Stimulated activated CD8-positive, alpha-beta memory T cell treated with anti-CD3 and anti-CD28 coated beads, Interleukin-15, amount 100 ng/mL, for 1 hour (primary cell): ENCODE results near the gene DLK1.

Experiments
- DNase-seq: peaks from one replicate; pipeline ENCODE4 v3.0.0-alpha.2; 2020; ENCODE audit warnings: low read depth

Gene DLK1

DNA sequence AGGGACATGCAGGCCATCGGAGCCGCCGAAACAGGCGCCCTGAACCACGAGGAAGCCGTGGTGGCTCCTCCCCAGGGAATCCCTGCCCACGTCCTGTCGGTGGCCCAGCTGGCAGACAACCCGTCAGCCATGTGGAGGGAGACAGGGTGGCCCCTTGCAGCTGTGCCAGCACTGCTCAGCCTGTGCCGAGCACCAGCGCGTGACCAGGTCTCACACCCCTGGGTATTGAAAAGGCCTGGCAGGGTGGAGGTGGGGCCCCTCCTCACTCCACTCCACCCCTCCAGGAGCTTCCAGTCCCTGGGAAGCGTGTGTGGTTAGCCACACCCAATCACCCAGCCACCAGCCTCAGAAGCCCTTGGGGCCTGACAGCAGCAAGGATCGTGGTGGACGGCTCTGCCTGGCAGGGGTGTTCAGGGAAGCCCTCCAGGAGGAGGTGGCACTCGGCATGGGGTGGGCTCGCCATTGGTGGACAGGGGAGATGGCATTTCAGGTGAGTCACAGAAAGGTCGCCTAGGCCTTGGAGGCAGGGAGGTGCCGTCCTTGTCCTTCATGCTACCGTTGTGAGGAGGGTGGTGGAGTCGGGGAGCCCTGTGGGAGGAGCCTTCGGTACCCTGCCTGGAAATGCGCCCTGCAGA lies 12.3 kb upstream of the DLK1 start:
- no peak for DNase-seq

DNA sequence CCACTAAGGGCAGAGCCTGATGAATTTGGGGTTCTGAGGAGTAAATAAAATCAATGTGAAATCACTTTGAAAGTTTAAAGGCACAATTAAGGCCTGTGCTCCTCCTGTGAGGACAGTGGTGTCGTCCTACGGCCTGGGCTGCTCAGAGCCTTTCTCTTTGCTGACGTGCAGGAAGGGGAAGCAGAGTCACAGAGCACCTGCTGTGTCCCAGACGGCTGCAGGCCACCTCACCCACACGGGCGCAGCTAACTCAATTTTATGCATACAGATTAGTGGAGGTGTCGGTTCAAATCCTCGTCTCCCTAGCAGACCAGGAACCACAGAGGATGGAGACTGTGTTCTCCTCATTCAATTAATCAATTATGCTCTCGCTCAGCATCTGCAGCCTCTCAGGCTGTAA lies 11.4 kb upstream of the DLK1 start:
- no peak for DNase-seq

DNA sequence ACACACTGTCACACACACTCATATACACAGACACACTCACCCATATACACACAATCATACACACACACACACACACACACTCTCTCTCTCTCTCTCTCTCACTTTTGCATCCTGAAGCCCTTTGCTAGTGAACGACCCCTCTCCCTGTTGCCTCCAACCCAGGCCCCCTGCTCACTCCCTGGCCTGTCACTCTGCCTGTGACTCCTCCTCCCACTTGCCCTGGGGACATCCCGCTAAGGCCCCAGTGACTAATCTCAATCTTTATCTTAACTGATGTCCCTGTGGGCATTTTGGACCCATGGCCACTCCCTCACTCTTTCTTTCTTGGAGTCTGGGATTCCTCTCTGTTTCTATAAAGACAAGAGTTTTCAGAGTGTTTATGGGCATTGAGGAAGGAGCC lies 10.9 kb upstream of the DLK1 start:
- DNase-seq: no peak

DNA sequence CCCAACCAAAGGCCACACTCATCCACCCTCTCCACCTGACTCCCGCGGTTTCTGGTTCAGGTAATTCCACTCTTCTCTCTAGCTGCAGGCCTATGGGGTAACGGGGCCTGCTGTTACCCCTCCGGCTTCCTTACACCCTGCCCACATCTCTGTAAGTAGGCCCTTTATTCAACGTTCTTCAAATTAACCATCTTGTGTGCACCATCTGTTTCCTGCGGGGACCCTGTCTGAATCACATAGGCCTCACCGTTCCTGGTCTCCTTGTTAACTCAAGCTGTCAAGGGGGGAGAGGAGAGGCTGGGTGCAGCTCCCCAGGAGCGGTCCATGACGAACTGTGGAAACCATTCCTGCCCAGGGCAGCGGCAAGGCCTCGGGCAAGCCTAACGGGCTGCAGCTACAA lies 9.3 kb upstream of the DLK1 start:
- no peak for DNase-seq

GRCh38 chr14:100719976-100720520 lies 6.6 kb upstream of the DLK1 start:
- DNase-seq: no peak

- DNase-seq: no peak
These were observed 5.1 kb upstream of the DLK1 start for GRCh38 chr14:100721568-100721967.

- DNase-seq: no peak
These were observed 4.3 kb upstream of the DLK1 start for GRCh38 chr14:100722367-100722766.

GRCh38 chr14:100723135-100723829 lies 3.4 kb upstream of the DLK1 start:
- DNase-seq: no peak

- no peak for DNase-seq
These were observed 2.8 kb upstream of the DLK1 start for GRCh38 chr14:100723830-100724437.

DNA sequence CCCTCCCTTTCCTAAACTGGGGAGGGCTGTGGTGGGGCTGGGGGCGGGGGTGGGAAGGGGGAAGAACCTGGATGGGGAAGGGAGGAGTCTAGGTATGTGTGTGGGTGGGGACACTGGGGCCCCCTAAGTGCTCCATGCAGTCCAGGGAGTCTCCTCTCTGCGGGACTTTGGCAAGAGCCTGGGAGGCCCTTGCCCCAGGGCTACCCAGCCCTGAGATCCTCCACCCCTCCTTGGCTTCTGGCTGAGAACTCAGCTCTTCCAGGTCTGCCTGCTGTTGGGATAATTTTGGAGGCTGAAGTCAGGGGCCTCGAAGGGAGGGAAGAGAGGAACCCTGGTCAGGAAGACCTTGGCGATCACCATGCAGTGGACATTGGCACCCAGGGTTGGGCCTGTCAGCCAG lies 2.2 kb upstream of the DLK1 start:
- no peak for DNase-seq

- DNase-seq: no peak
These were observed 905 bp upstream of the DLK1 start for GRCh38 chr14:100725587-100726387.

- DNase-seq: no peak
These were observed 587 bp downstream of the DLK1 start for GRCh38 chr14:100727086-100727872.

DNA sequence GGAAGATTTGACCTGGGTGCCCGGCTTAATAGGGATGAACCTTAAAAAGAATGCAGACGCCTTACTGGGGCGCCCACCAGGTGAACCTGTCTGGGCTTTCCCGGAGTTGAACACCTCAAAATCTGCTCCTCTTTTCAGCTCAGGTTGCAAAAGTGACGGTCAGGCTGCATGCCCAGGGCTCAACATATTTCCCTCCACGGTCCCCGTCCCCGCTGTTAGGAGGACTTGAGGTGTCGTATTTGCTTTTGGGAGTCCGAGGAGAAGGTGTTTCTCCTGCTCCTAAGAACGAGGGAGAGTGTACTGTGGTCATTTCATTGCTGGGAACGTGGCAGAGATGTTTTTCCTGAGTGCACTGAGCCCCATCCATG lies 1.2 kb downstream of the DLK1 start:
- no peak for DNase-seq

GRCh38 chr14:100728962-100729361 lies 2.3 kb downstream of the DLK1 start:
- DNase-seq: no peak

GRCh38 chr14:100729982-100730381 lies 3.3 kb downstream of the DLK1 start:
- DNase-seq: no peak

DNA sequence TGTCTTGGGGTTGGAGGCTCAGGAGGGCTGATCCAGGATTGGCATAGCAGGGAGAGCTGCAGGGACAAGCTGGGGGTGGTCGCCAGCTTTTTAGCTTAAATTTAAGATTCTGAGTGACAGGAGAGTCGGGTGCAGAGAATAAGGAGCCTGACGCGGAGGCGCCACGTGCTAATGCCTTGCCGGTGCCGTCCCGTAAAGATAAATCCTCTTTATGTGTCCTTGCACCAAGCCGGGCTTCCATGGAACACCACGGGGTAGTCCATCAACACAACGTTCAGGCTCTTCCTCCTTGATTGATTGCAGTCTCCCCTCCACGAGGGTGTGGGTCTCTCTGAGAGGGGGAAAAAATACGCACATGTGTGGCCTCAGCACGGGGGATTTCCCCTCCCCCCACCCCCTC lies 3.9 kb downstream of the DLK1 start:
- no peak for DNase-seq

DNA sequence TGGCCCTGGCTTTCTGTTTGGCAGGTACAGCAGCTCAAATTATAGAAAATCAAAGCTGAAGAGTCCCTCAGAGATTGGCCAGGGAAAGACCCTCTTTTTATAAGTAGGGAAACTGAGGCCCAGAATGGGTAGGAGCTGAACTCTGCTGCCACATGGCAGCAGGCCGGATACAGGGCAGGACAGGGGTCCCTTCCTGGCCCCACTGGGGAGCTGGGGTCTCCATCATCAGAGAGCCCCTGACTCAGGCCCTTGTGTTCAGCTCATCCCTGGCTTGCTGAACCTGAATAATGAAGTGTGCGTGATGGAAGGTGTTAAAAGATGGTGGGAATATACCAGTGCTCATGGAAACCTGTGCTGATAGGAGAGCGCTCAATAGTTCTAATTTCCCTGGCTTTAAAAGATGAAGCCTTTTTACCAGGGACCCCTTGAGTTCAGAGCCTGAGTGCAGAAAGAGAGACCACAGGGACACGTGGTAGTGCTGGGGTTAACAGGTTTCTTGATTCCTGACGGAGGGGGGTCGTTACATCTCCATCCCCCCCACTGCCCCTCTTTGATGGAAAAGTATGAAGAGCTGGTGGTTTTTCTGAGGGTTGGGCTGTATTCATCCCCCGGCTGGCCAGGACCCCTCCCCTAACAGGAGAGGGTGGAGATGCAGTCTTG lies 4.4 kb downstream of the DLK1 start:
- DNase-seq: no peak

GRCh38 chr14:100731846-100732765 lies 5.4 kb downstream of the DLK1 start:
- DNase-seq: no peak

DNA sequence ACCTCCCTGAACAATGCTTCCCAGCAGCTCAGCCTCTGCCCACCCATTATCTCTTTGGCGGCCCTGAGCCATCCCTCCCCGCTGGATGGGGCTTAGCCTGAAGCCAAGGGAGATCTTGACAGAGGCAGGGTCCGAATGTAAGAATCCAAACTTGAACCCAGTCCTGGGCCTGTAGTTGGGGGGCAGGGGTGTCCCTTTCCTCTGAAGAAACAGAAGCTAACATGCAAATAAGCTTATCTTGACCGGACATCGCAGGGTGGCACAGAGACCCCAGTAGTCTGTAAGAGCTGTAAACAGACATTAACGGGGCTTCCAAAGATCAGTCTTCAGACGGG lies 6.0 kb downstream of the DLK1 start:
- no peak for DNase-seq

- no peak for DNase-seq
These were observed 6.6 kb downstream of the DLK1 start for GRCh38 chr14:100733152-100733850.
